Measurements from ENCODE around the gene ENPP3.

Gene ENPP3

DNA sequence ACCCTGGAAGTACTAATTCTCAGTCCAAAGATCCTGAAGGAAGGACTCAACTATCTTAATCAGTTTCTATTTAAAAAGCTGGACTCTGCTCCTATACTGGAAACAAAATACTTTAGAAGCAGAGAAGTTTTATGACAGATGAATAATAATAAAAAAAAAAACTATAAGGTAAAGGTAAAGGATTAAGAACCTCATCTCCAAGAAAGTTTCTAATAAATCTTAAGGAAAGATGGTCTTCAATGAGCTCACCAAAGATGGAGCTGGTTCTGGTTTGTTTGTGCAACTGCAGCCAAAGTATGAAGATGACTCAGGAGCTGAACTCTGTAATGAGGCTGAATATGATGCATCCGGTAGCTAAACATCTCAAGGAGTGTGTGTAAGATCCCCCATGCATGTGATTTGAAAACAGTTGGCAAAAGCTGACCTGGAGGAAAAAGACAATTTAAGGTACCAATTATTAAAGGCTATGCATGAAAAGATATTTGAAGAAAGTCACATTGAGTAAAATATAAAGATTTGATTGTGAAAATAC lies 34.3 kb upstream of the ENPP3 start:
- H3K4me3 ChIP-seq (ENCODE audit: low read length), result no peak overlapping the region
- TF ChIP-seq, protein P1, sequence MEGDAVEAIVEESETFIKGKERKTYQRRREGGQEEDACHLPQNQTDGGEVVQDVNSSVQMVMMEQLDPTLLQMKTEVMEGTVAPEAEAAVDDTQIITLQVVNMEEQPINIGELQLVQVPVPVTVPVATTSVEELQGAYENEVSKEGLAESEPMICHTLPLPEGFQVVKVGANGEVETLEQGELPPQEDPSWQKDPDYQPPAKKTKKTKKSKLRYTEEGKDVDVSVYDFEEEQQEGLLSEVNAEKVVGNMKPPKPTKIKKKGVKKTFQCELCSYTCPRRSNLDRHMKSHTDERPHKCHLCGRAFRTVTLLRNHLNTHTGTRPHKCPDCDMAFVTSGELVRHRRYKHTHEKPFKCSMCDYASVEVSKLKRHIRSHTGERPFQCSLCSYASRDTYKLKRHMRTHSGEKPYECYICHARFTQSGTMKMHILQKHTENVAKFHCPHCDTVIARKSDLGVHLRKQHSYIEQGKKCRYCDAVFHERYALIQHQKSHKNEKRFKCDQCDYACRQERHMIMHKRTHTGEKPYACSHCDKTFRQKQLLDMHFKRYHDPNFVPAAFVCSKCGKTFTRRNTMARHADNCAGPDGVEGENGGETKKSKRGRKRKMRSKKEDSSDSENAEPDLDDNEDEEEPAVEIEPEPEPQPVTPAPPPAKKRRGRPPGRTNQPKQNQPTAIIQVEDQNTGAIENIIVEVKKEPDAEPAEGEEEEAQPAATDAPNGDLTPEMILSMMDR (conservative IDR thresholded peaks at IDR 0.05; ENCODE audit: low read length), result no peak
- peak; percentile 84 for DNase-seq (ENCODE audit: low read depth)

- TF ChIP-seq, protein P1 (conservative IDR thresholded peaks at IDR 0.05; ENCODE audit: low read length), result no peak
Observed at GRCh38 chr6:131613296-131613925, 23.7 kb upstream of the ENPP3 start.

GRCh38 chr6:131615275-131615674 lies 21.8 kb upstream of the ENPP3 start:
- TF ChIP-seq, protein P1 (conservative IDR thresholded peaks at IDR 0.05; ENCODE audit: low read length), result no peak
- no peak for DNase-seq (ENCODE audit: low read depth)
- no peak overlapping the region for H3K4me3 ChIP-seq (ENCODE audit: low read length)

More at GRCh38 chr6:131613296-131613925, 23.7 kb upstream of the ENPP3 start:
- no peak for DNase-seq (ENCODE audit: low read depth)
- no peak overlapping the region for H3K4me3 ChIP-seq (ENCODE audit: low read length)

GRCh38 chr6:131627724-131628682 lies 9.1 kb upstream of the ENPP3 start, which contains the start of gene MED23:
MED23 (minus strand) TSS chr6:131628242; CDS start chr6:131628049, 193 bp downstream.
- H3K4me3 ChIP-seq (ENCODE audit: low read length), result peak within 1 kb of the TSS; percentile 85
- peak; percentile 93 for DNase-seq (ENCODE audit: low read depth)
- TF ChIP-seq, protein P1 (conservative IDR thresholded peaks at IDR 0.05; ENCODE audit: low read length), result peak; percentile 97

GRCh38 chr6:131628726-131629125 lies 8.4 kb upstream of the ENPP3 start:
- H3K4me3 ChIP-seq (ENCODE audit: low read length), result no peak overlapping the region; the same call in 1 of the 2 replicates
- peak; percentile 10 for DNase-seq (ENCODE audit: low read depth)
- TF ChIP-seq, protein P1 (conservative IDR thresholded peaks at IDR 0.05; ENCODE audit: low read length), result no peak; the same call in 1 of the 2 replicates

- TF ChIP-seq, protein P1 (conservative IDR thresholded peaks at IDR 0.05; ENCODE audit: low read length), result no peak
- H3K4me3 ChIP-seq (ENCODE audit: low read length), result no peak overlapping the region
- no peak for DNase-seq (ENCODE audit: low read depth)
Observed at GRCh38 chr6:131629651-131630050, 7.5 kb upstream of the ENPP3 start.
